SHP77 (cell line): ENCODE data around the gene GRIA4.

Source experiments
- DNase-seq, 2 experiments: peaks; one replicate each; lab custom pipeline; 2025; lab: John Stamatoyannopoulos, UW

Gene GRIA4

DNA sequence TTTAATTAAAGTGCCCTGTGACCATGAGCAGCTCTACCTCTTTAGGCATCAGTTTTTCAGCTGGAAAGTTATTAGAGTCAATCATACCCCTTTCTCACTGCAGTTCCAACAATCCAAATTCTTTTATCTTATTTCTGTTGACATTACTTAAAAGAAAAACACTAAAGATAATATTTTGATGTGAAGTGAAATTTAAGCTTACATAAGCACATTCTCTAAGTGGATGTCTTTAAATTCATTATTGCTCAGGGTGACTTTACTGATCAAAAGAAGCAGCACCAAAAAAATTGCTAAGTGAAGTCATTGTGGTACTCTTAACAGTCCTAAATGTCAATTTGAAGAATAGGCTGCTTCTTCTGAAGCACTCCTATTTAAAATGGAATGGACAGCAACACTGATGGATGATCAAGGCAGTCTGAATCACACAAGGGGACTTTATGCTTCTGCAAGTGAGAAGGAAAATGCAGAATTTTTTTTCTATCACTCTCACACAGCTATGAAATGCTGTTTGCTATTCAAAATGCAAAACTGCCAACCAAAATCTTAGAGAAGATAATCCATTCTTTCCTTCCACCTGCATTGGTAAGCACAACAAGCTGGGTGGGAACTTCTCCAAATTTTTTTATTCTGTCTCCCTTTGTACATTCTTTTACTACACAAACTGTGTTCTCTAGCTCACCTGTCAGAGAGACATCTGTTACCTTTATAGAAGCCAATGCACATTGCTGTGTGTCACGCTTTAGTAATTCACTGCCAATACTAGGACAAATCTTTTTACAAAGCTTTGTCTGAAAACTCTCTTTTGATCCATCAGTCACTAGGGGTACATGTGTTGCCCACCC, 179.9 kb downstream of the GRIA4 start:
- no peak for DNase-seq

GRCh38 chr11:105790840-105791239, 181.0 kb downstream of the GRIA4 start:
- DNase-seq = no peak

DNA sequence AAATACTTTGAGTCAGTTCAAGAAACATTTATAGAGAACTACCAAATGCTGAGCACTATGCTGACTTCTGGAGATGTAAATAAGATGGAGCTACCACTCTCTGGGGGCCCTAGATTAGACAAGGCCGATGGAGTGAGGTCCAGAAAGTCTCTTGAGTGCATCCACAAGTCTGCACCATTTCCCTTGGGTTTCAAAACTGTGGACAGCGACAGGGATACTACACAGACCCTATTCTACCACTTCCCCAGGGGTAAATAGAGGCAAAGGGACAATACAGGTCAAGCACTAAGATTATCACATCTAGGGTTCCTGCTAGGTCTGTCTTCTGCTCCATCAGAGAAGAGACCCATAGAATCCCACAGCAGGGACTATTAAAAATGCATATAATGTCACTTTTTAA, 183.2 kb downstream of the GRIA4 start:
- no peak for DNase-seq

- no peak for DNase-seq
Measured at GRCh38 chr11:105799263-105799662, 189.4 kb downstream of the GRIA4 start.

DNA sequence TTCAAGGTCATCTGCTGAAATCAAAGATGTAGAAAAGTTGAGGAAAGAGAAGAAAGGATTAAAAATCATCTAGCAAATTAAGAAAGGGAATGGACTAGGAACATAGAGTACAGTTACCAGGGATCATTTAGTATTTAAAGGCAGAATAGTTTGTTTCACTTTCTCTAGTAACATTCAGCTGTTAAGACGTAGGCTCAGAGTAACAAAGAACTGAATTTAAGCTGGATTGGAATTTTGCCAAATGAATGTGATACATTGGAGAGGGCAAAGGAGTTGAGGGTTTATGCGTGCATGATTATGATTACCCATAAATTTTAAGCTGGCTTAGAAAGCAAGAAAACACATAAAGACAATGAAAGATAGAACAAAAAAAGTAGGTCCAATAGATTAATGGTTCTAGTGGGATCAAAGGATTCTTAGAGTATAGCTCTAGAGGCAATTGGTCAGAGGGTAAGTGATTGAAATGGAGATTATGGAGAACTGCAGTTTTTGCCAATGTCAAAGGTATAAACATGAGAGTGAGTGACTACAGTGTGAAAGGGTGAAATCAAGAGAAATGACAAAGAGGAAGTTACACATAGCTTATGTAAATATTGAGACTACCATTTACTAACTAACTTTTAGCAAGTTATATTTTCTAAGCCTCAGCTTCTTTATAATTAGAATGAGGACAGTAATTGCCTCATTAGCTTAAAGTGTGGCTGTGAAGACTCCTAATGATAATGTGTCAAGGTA, 190.0 kb downstream of the GRIA4 start:
- DNase-seq = no peak

GRCh38 chr11:105802390-105802789, 192.5 kb downstream of the GRIA4 start:
- DNase-seq = no peak

DNA sequence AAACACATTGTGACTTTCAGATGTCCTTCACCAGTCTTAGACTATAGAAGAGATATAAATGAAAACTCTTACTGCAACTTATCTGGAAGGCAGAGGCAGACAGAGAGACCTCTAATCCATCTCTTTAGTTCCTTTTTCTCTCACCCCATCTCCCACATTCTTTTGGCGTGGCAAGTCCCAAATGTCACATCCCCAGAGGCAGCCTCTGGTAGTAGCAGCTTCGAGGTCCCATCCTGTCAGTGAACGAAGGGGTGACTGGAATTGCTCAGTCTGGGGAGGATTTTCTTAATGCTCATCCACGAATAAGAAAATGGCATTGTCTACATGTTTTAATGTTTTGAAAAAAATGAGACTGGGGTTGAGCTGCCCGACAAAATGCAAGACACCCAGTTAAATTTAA, 201.4 kb downstream of the GRIA4 start:
- DNase-seq = no peak

DNA sequence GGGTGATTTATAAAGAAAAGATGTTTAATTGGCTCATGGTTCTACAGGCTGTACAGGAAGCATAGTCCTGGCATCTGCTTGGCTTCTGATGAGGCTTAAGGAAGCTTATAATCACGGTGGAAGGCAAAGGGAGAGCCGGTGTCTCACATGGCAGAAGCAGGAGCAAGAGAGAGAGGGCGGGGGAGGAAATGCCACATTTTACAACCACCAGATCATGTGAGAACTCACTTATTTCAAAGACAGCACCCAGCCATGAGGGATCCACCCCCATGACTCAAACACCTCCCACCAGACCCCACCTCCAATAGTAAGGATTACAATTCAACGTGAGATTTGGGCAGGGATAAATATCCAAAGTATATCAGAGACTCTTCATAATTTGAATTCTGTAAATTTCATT, 211.5 kb downstream of the GRIA4 start:
- no peak for DNase-seq

- no peak for DNase-seq
Measured at GRCh38 chr11:105821781-105822180, 211.9 kb downstream of the GRIA4 start.

- DNase-seq = no peak
Measured at GRCh38 chr11:105823495-105824033, 213.7 kb downstream of the GRIA4 start.

DNA sequence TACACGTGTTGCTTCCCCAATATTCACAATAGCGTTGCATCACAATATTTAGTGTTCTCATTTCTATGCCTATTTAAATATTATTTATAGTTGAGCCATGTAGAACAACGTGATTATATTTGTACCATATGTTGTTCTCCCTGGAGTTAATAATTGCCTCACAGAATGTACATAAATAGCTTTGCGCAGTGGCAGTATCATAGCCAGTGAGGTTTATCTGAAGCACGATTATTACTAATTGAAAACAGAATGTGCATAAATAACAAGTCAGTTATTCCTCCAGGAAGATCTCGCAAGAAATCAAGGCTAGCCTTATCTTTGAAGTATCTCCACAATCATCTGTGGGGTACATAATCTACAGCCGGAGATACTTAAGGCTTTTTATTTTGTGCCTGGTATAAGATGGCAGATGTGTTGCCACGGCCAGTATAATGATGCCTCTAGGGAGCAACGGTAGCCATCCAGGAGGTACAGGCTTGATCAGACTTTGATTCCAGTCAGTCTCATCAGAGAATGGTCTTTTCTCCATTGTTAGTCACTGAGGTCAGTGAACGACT, 214.7 kb downstream of the GRIA4 start:
- DNase-seq = no peak

DNA sequence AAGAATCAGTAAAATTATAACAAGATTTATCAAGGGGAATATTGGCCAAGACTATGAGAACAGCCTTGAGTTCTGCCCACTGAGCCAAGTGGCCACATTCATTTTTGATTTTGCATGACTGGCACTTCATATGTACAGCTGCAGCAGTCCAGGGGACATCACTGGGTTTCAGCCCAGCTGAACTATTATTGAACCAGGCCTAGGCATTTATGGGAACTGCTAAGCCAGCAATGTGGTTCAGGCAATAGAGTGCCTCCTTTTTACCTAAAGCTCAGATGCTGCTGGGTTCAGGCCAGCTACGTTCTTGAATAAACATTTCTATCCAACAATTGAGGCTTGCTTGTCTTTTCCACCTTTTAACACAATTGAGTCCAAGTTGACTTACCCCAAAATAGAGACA, 215.3 kb downstream of the GRIA4 start:
- DNase-seq = no peak

- DNase-seq = no peak
Measured at GRCh38 chr11:105827906-105828305, 218.0 kb downstream of the GRIA4 start.

DNA sequence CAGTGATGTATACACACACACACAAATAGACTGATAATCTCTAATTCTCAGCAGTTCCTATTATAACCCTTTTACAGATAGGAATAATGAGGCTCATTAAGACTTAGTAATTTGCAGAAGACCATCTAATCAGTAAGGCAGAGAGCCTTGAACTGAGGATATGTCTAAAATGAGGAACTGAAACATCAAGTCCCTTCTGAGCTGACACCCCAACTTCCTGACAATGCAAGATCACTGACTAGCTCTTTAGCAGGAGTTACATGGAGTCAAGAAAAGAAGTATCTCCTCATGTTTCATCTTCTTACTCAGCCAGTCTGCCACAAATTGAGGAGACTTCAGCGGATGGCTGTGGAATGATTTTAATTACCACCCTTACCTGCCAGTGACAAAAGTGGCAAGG, 219.2 kb downstream of the GRIA4 start:
- DNase-seq = no peak

GRCh38 chr11:105834461-105834860, 224.6 kb downstream of the GRIA4 start:
- no peak for DNase-seq

GRCh38 chr11:105838668-105839384, 229.0 kb downstream of the GRIA4 start:
- no peak for DNase-seq

DNA sequence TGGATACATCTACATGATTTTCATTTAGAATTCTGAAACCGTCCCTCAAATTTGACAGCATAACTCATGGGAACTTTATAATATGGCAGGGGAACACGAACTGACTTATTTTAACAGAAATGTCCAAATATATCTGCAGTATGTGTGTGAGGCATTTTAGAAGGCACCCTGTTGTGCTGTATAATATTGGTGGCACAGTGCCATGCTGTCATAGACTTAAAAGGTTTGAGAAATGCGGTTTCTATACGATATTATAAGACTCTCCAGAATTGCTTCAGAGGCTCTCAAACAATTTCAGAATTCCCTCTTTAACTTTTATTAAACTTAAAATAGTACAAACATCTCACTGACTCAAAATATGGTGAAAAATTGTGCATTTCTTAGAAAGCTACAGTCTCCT, 230.5 kb downstream of the GRIA4 start:
- no peak for DNase-seq

GRCh38 chr11:105852403-105852802, 242.5 kb downstream of the GRIA4 start:
- no peak for DNase-seq

DNA sequence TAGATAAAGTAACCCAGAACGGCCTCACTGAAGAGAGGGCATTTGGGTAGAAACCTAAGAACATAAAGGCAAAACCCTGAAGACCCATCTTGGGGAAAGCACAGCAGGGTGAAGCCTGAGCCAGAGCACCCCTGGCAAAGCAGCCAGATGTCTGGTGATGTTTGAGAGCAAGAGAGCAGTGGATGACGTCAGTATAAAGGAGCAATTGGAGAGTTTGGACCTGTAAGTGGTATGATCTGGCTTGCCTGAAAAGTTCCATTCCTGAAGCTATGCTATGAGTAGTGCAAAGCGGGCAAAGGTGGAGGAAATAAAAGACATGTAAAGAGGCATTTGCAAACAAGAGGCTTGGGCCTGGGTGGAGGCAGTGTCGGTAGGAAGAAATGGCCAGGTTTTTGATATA, 244.4 kb downstream of the GRIA4 start:
- DNase-seq = no peak

GRCh38 chr11:105856954-105857353, 247.1 kb downstream of the GRIA4 start:
- DNase-seq = no peak

DNA sequence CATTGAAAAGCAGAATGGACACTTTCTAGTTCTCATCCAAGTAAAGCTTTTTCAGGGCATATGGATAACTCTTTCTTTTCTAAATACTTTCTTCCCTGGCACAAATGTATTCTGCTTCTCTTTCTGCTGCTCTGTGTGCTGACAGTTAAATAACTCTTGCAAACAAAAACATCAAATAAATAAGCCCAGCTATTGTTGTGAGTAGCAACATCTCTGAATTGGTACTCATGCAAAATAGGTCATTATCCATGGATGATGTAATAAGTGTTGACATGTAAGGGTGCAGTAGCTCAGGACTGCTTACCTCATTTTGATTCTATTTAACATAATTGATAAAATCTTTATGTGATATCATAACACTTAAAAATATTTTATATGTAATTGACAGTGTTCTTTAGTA, 247.9 kb downstream of the GRIA4 start:
- no peak for DNase-seq

GRCh38 chr11:105858841-105859240, 249.0 kb downstream of the GRIA4 start:
- DNase-seq = no peak
